HepG2 (cell line): ENCODE measurements around the gene TRAPPC1. TPM values are rescaled to one million over a fixed set of nuclear protein-coding genes. Genes with fewer than 3 reads are reported as not detected.

Experiments
- ARHGAP35 ChIP-seq: sonication (generic); formaldehyde crosslinking; IDR thresholded peaks from 2 replicates; pipeline ENCODE4 v1.9.0; 2022; ENCODE audit warnings: mild to moderate bottlenecking, inconsistent platforms, moderate library complexity, missing genetic modification reagents, borderline replicate concordance
- HNRNPL ChIP-seq: fragments of 200-400 bp; formaldehyde crosslinking; IDR thresholded peaks from 2 replicates; pipeline ENCODE4 v1.6.1; 2017; ENCODE audit warnings: mild to moderate bottlenecking, low read depth, low read length
- ISX ChIP-seq: sonication (generic); formaldehyde crosslinking; conservative IDR thresholded peaks from 2 replicates; pipeline ENCODE4 v1.5.0; 2020; ENCODE audit warnings: missing genetic modification reagents
- RELA ChIP-seq: sonication (generic); formaldehyde crosslinking; IDR thresholded peaks from 2 replicates; pipeline ENCODE4 v1.4.0; 2020; ENCODE audit warnings: missing genetic modification reagents
- SKI ChIP-seq: fragments of 450-650 bp; IDR thresholded peaks from one replicate; pipeline ENCODE4 v1.6.1; 2018; ENCODE audit warnings: mild to moderate bottlenecking; ENCODE audit not compliant: partially characterized antibody
- TAF15 ChIP-seq: fragments of 200-400 bp; formaldehyde crosslinking; IDR thresholded peaks from one replicate; pipeline ENCODE4 v1.6.1; 2018; ENCODE audit warnings: mild to moderate bottlenecking, low read depth, low read length; ENCODE audit not compliant: poor library complexity, severe bottlenecking
- WIZ ChIP-seq: sonication (generic); formaldehyde crosslinking; IDR thresholded peaks from 2 replicates; pipeline ENCODE4 v1.5.1; 2020; ENCODE audit warnings: mild to moderate bottlenecking, missing genetic modification reagents
- ZNF530 ChIP-seq: sonication (generic); formaldehyde crosslinking; IDR thresholded peaks from 2 replicates; pipeline ENCODE4 v1.5.0; 2020; ENCODE audit warnings: low read depth, mild to moderate bottlenecking, missing genetic modification reagents
- polyA plus RNA-seq, 8 experiments: library from polyadenylated mRNA; depleted of rRNA in 3 of 8; stranded (reverse) in 7 of 8; unstranded in 1 of 8; fragments of >200 nt; fragmentation: Illumina TruSeq in 4 of 8; extraction: Trizol in 4 of 8; gene quantifications; 2 replicates each; pipeline versions ENCODE4 v1.2.1 to v1.2.3, GENCODE V29; 2011 to 2016; ENCODE audit warnings: low read depth in 4 of 8, missing spikeins in 1 of 8, mixed read lengths in 1 of 8; ENCODE audit not compliant: insufficient read depth in 1 of 8
- total RNA-seq, 5 experiments: library from RNA; depleted of rRNA; stranded (reverse); fragments of >200 nt; fragmentation: Illumina TruSeq; extraction: Trizol; gene quantifications; 2 replicates each; pipeline ENCODE4 v1.2.3, GENCODE V29; 2016; ENCODE audit warnings: low read depth in 1 of 5
- TF ChIP-seq, protein P1 (sequence below): sonication (generic); formaldehyde crosslinking; IDR thresholded peaks from 2 replicates; pipeline ENCODE4 v1.8.1; 2022; ENCODE audit warnings: low read depth, mild to moderate bottlenecking, missing genetic modification reagents
- TF ChIP-seq, protein P2 (sequence below): sonication (generic); formaldehyde crosslinking; IDR thresholded peaks from 2 replicates; pipeline ENCODE4 v1.5.0; 2020; ENCODE audit warnings: missing genetic modification reagents
- TF ChIP-seq, protein P3 (sequence below): fragments of 450-650 bp; IDR thresholded peaks from 2 replicates; pipeline ENCODE4 v1.6.1; 2017; ENCODE audit warnings: mild to moderate bottlenecking
- TF ChIP-seq, protein P4 (sequence below): IDR thresholded peaks from 2 replicates; pipeline ENCODE4 v1.6.1; 2016; ENCODE audit warnings: mild to moderate bottlenecking
- TF ChIP-seq, protein P5 (sequence below): sonication (generic); formaldehyde crosslinking; IDR thresholded peaks from 2 replicates; pipeline ENCODE4 v1.4.0; 2020; ENCODE audit warnings: missing genetic modification reagents
- TF ChIP-seq, protein P6 (sequence below): sonication (generic); formaldehyde crosslinking; IDR thresholded peaks from 2 replicates; pipeline ENCODE4 v1.5.1; 2020; ENCODE audit warnings: missing genetic modification reagents, mild to moderate bottlenecking, borderline replicate concordance

The TRAPPC1 gene
- total and polyA plus RNA-seq, 2 of the 13 experiments (the other 11 are each of a cell fraction or from before 2014, with no cell fraction given): 28.1 to 44.9 TPM

DNA sequence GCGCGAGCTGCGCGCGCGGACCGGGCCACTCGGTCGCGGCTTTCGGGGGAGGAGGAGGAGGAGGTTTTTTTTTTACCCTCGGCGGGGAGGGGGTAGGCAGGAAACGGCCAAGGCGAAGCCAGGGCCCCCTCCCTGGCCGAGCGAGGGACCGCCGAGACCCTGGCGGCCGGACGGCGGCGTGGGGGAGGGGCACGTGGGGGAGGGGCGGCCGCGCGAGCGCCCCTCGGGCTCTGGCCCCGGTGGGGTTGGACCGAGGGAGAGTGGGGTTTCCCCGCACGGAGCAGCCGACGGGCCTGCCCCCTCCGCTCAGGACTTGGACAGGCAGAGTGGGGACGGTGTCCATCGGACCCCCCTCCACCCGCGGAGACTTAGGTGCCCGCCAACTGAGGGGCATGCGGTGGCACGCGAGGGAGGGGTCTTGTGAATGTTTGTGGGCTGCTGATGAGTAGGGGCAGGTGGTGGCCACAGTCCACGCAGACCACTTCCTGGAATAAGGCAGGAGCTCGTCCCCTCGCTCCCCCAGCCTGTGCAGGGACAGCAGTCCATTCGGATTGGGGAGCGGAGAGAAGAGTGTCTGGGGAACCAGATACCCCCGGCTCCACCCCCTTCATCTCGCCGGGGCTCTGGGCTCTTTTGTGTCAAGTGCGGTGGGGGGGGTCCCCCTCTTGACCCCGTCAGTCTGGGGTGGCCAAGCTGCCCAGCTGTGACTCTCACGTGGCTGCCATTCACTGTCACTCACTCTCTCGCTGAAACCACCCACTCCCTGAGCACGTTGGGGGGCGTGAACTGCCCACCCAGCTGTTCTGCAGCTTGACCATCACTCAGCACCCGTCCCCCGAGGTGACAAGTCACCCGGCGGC lies 46.1 kb downstream of the TRAPPC1 start (continued):
- TF ChIP-seq WIZ (CRISPR knock-in tag): no peak
- no peak for TF ChIP-seq RELA (CRISPR knock-in tag)
- TF ChIP-seq, protein P1, sequence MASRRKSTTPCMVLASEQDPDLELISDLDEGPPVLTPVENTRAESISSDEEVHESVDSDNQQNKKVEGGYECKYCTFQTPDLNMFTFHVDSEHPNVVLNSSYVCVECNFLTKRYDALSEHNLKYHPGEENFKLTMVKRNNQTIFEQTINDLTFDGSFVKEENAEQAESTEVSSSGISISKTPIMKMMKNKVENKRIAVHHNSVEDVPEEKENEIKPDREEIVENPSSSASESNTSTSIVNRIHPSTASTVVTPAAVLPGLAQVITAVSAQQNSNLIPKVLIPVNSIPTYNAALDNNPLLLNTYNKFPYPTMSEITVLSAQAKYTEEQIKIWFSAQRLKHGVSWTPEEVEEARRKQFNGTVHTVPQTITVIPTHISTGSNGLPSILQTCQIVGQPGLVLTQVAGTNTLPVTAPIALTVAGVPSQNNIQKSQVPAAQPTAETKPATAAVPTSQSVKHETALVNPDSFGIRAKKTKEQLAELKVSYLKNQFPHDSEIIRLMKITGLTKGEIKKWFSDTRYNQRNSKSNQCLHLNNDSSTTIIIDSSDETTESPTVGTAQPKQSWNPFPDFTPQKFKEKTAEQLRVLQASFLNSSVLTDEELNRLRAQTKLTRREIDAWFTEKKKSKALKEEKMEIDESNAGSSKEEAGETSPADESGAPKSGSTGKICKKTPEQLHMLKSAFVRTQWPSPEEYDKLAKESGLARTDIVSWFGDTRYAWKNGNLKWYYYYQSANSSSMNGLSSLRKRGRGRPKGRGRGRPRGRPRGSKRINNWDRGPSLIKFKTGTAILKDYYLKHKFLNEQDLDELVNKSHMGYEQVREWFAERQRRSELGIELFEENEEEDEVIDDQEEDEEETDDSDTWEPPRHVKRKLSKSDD (CRISPR knock-in tag): no peak
- TF ChIP-seq SKI: peak; percentile 5
- 0 out of 2 replicates have a peak, but pooled peaks have one; percentile 31 for TF ChIP-seq HNRNPL
- TF ChIP-seq, protein P2, sequence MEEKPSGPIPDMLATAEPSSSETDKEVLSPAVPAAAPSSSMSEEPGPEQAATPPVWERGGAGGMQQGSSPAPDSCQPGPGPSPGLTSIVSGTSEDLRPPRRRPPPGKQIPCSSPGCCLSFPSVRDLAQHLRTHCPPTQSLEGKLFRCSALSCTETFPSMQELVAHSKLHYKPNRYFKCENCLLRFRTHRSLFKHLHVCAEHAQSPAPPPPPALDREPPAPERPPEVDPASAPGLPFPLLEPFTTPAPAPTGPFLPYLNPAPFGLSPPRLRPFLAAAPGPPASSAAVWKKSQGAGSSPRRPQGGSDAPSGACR (CRISPR knock-in tag): no peak
- TF ChIP-seq, protein P3, sequence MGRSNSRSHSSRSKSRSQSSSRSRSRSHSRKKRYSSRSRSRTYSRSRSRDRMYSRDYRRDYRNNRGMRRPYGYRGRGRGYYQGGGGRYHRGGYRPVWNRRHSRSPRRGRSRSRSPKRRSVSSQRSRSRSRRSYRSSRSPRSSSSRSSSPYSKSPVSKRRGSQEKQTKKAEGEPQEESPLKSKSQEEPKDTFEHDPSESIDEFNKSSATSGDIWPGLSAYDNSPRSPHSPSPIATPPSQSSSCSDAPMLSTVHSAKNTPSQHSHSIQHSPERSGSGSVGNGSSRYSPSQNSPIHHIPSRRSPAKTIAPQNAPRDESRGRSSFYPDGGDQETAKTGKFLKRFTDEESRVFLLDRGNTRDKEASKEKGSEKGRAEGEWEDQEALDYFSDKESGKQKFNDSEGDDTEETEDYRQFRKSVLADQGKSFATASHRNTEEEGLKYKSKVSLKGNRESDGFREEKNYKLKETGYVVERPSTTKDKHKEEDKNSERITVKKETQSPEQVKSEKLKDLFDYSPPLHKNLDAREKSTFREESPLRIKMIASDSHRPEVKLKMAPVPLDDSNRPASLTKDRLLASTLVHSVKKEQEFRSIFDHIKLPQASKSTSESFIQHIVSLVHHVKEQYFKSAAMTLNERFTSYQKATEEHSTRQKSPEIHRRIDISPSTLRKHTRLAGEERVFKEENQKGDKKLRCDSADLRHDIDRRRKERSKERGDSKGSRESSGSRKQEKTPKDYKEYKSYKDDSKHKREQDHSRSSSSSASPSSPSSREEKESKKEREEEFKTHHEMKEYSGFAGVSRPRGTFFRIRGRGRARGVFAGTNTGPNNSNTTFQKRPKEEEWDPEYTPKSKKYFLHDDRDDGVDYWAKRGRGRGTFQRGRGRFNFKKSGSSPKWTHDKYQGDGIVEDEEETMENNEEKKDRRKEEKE: no peak
- TF ChIP-seq, protein P4, sequence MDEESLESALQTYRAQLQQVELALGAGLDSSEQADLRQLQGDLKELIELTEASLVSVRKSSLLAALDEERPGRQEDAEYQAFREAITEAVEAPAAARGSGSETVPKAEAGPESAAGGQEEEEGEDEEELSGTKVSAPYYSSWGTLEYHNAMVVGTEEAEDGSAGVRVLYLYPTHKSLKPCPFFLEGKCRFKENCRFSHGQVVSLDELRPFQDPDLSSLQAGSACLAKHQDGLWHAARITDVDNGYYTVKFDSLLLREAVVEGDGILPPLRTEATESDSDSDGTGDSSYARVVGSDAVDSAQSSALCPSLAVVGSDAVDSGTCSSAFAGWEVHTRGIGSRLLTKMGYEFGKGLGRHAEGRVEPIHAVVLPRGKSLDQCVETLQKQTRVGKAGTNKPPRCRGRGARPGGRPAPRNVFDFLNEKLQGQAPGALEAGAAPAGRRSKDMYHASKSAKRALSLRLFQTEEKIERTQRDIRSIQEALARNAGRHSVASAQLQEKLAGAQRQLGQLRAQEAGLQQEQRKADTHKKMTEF (CRISPR knock-in tag): peak; percentile 47; the same call in 1 of the 2 replicates
- TF ChIP-seq ARHGAP35 (CRISPR knock-in tag): no peak
- TF ChIP-seq ZNF530: 0 out of 2 replicates have a peak, but pooled peaks have one; percentile 45
- TF ChIP-seq, protein P5, sequence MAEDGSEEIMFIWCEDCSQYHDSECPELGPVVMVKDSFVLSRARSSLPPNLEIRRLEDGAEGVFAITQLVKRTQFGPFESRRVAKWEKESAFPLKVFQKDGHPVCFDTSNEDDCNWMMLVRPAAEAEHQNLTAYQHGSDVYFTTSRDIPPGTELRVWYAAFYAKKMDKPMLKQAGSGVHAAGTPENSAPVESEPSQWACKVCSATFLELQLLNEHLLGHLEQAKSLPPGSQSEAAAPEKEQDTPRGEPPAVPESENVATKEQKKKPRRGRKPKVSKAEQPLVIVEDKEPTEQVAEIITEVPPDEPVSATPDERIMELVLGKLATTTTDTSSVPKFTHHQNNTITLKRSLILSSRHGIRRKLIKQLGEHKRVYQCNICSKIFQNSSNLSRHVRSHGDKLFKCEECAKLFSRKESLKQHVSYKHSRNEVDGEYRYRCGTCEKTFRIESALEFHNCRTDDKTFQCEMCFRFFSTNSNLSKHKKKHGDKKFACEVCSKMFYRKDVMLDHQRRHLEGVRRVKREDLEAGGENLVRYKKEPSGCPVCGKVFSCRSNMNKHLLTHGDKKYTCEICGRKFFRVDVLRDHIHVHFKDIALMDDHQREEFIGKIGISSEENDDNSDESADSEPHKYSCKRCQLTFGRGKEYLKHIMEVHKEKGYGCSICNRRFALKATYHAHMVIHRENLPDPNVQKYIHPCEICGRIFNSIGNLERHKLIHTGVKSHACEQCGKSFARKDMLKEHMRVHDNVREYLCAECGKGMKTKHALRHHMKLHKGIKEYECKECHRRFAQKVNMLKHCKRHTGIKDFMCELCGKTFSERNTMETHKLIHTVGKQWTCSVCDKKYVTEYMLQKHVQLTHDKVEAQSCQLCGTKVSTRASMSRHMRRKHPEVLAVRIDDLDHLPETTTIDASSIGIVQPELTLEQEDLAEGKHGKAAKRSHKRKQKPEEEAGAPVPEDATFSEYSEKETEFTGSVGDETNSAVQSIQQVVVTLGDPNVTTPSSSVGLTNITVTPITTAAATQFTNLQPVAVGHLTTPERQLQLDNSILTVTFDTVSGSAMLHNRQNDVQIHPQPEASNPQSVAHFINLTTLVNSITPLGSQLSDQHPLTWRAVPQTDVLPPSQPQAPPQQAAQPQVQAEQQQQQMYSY (CRISPR knock-in tag): no peak
- no peak for TF ChIP-seq ISX
- TF ChIP-seq TAF15: no peak
- TF ChIP-seq, protein P6, sequence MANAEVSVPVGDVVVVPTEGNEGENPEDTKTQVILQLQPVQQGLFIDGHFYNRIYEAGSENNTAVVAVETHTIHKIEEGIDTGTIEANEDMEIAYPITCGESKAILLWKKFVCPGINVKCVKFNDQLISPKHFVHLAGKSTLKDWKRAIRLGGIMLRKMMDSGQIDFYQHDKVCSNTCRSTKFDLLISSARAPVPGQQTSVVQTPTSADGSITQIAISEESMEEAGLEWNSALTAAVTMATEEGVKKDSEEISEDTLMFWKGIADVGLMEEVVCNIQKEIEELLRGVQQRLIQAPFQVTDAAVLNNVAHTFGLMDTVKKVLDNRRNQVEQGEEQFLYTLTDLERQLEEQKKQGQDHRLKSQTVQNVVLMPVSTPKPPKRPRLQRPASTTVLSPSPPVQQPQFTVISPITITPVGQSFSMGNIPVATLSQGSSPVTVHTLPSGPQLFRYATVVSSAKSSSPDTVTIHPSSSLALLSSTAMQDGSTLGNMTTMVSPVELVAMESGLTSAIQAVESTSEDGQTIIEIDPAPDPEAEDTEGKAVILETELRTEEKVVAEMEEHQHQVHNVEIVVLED: no peak
